GM12878 (cell line): ENCODE data around the gene S1PR2. TPM values are rescaled to one million over a fixed set of nuclear protein-coding genes. Genes with fewer than 3 reads are reported as not detected.

ENCODE experiments used
- ASH2L ChIP-seq: fragments of 300-600, 200-600 bp; sonication (generic); IDR thresholded peaks from 2 replicates; pipeline ENCODE4 v1.6.1; 2017; ENCODE audit warnings: low read depth, mild to moderate bottlenecking, borderline replicate concordance
- BACH1 ChIP-seq: fragments of 450-650 bp; IDR thresholded peaks from 2 replicates; pipeline ENCODE4 v1.6.1; 2017; ENCODE audit warnings: mild to moderate bottlenecking, borderline replicate concordance
- BRCA1 ChIP-seq: IDR thresholded peaks from 2 replicates; pipeline ENCODE4 v1.6.1; 2011; ENCODE audit warnings: low read depth, low read length, improper control_type of control experiment
- CHD2 ChIP-seq: IDR thresholded peaks from 2 replicates; pipeline ENCODE4 v1.6.1; 2011; ENCODE audit warnings: low read depth, low read length, improper control_type of control experiment, borderline replicate concordance
- E2F8 ChIP-seq: fragments of 450-650 bp; IDR thresholded peaks from 2 replicates; pipeline ENCODE4 v1.6.1; 2018; ENCODE audit warnings: mild to moderate bottlenecking, low read depth, moderate library complexity; ENCODE audit not compliant: partially characterized antibody
- KAT2A ChIP-seq: conservative IDR thresholded peaks from 2 replicates; pipeline ENCODE4 v1.6.1; 2011; ENCODE audit warnings: low read depth, low read length; ENCODE audit not compliant: control insufficient read depth
- LARP7 ChIP-seq: fragments of 450-650 bp; IDR thresholded peaks from 2 replicates; pipeline ENCODE4 v1.6.1; 2017; ENCODE audit warnings: mild to moderate bottlenecking
- MTA3 ChIP-seq: IDR thresholded peaks from 2 replicates; pipeline ENCODE4 v1.6.1; 2012; ENCODE audit warnings: low read length, inconsistent platforms, borderline replicate concordance
- NR2C1 ChIP-seq: fragments of 450-650 bp; IDR thresholded peaks from 2 replicates; pipeline ENCODE4 v1.6.1; 2017; ENCODE audit warnings: antibody characterized with exemption, mild to moderate bottlenecking, moderate library complexity
- PRDM15 ChIP-seq: fragments of 450-650 bp; formaldehyde crosslinking; IDR thresholded peaks from 2 replicates; pipeline ENCODE4 v1.4.0; 2020; ENCODE audit warnings: mild to moderate bottlenecking, moderate library complexity
- RELA ChIP-seq: fragments of 450-650 bp; IDR thresholded peaks from 2 replicates; pipeline ENCODE4 v1.8.0; 2014; ENCODE audit warnings: borderline replicate concordance; ENCODE audit not compliant: partially characterized antibody
- RFX5 ChIP-seq: IDR thresholded peaks from 2 replicates; pipeline ENCODE4 v1.6.1; 2011; ENCODE audit warnings: low read depth, low read length, improper control_type of control experiment
- SIX5 ChIP-seq: IDR thresholded peaks from 2 replicates; pipeline ENCODE4 v1.6.1; 2011; ENCODE audit warnings: mild to moderate bottlenecking, low read depth, low read length, moderate library complexity; ENCODE audit not compliant: severe bottlenecking
- SKIL ChIP-seq: fragments of 450-650 bp; IDR thresholded peaks from 2 replicates; pipeline ENCODE4 v1.6.1; 2017; ENCODE audit warnings: mild to moderate bottlenecking, low read depth, inconsistent platforms; ENCODE audit not compliant: poor library complexity, severe bottlenecking
- SMAD1 ChIP-seq: fragments of 450-650 bp; IDR thresholded peaks from 2 replicates; pipeline ENCODE4 v1.6.1; 2018; ENCODE audit warnings: mild to moderate bottlenecking, low read depth; ENCODE audit not compliant: partially characterized antibody
- SMARCA5 ChIP-seq: fragments of 450-650 bp; IDR thresholded peaks from 2 replicates; pipeline ENCODE4 v1.6.1; 2017; ENCODE audit warnings: mild to moderate bottlenecking
- SPI1 ChIP-seq: IDR thresholded peaks from 2 replicates; pipeline ENCODE4 v1.6.1; 2011; ENCODE audit warnings: low read depth, mild to moderate bottlenecking, low read length, moderate library complexity, borderline replicate concordance; ENCODE audit not compliant: insufficient read depth
- ZNF622 ChIP-seq: fragments of 450-650 bp; IDR thresholded peaks from 2 replicates; pipeline ENCODE4 v1.6.1; 2017; ENCODE audit warnings: mild to moderate bottlenecking, inconsistent platforms
- polyA plus RNA-seq, 11 experiments: library from polyadenylated mRNA; depleted of rRNA in 4 of 11; unstranded in 6 of 11; stranded (reverse) in 5 of 11; fragments of >200 nt; fragmentation: Nextera tagmentation in 4 of 11; fragmentation: Illumina TruSeq in 1 of 11; extraction: Ambion mirVana in 4 of 11; extraction: Trizol in 1 of 11; gene quantifications; 1 replicate in 1 of 11; 2 replicates in 10 of 11; pipeline versions ENCODE4 v1.2.1 to v1.2.3, GENCODE V29; 2011 to 2016; ENCODE audit warnings: inconsistent platforms in 2 of 11, missing spikeins in 2 of 11, low read depth in 1 of 11
- total RNA-seq, 4 experiments: library from RNA; depleted of rRNA in 3 of 4; stranded (reverse); fragments of >200 nt in 3 of 4; fragmentation: Illumina TruSeq in 1 of 4; extraction: Trizol in 1 of 4; gene quantifications; 2 replicates each; pipeline versions ENCODE4 v1.2.1 to v1.2.3, GENCODE V29; 2013 to 2021

S1PR2 gene
- total and polyA plus RNA-seq, 10 of the 15 experiments (the other 5 are each of a cell fraction or from before 2014, with no cell fraction given): 4.9 to 26.8 (median 11.6) TPM

- TF ChIP-seq SIX5 (peak; percentile 66), SMARCA5 (peak; percentile 10; the same call in 1 of the 2 replicates), SMAD1 (no peak), ASH2L (0 out of 2 replicates have a peak, but pooled peaks have one; percentile 79), E2F8 (peak; percentile 94), PRDM15 (CRISPR knock-in tag) (no peak), LARP7 (no peak; the same call in none of the 2 replicates), RELA (no peak), BRCA1 (peak; percentile 38; the same call in 1 of the 2 replicates), MTA3 (no peak; the same call in 1 of the 2 replicates), NR2C1 (no peak), SKIL (peak; percentile 69), RFX5 (no peak), BACH1 (0 out of 2 replicates have a peak, but pooled peaks have one; percentile 9), SPI1 (0 out of 2 replicates have a peak, but pooled peaks have one; percentile 1), ZNF622 (no peak), KAT2A (no peak), CHD2 (peak; percentile 31; the same call in 1 of the 2 replicates)
Measured at GRCh38 chr19:10194500-10195198, 36.5 kb downstream of the S1PR2 start, which contains the start of gene DNMT1 (continued).
